HepG2 (cell line): ENCODE measurements around the gene VAV2. TPM values are rescaled to one million over a fixed set of nuclear protein-coding genes. Genes with fewer than 3 reads are reported as not detected.

ENCODE experiments used
- ATAC-seq: fragments of 200-7000 bp; cut with Tn5 transposase; 3 replicates; pipeline ENCODE4 v1.9.1; 2020; ENCODE audit warnings: mild to moderate bottlenecking, moderate library complexity
- BruUV-seq: library from RNA; stranded (reverse); fragments of 400-500 nt; replicated peaks from 2 replicates; lab custom pipeline; 2021; lab: Mats Ljungman, UMichigan
- CTCF ChIA-PET: fragments of 300-600 bp; formaldehyde crosslinking; extraction: SDS; loops from one replicate; lab custom pipeline; 2021; ENCODE audit warnings: low total read pairs, inconsistent platforms, low intra/inter-chr PET ratio; lab: Yijun Ruan, JAX
- POLR2A ChIA-PET: fragments of 350-600 bp; sonication (Branson Sonifier 250); formaldehyde crosslinking; loops from one replicate; lab custom pipeline; 2020; ENCODE audit warnings: antibody characterized with exemption, inconsistent platforms; lab: Yijun Ruan, JAX
- DNase-seq: peaks from one replicate; pipeline ENCODE4 v3.0.0-alpha.2; 2015; ENCODE audit warnings: low spot score
- FAIRE-seq: peaks from 3 replicates; lab custom pipeline; 2011; peaks lifted over from hg19 to GRCh38; lab: Jason Lieb, UNC
- H2AFZ ChIP-seq: one replicate; pipeline ENCODE4 v1.6.1; 2011; ENCODE audit warnings: low read length, inconsistent platforms
- H3K27ac ChIP-seq: fragments of 300-600 bp; 3 replicates; pipeline ENCODE4 v1.8.0; 2011; ENCODE audit warnings: mixed run types, mild to moderate bottlenecking, mixed read lengths, low read length, inconsistent platforms; ENCODE audit not compliant: insufficient read depth; ENCODE audit errors: extremely low read length
- H3K27me3 ChIP-seq, 2 experiments: fragments of 200-600 bp in 1 of 2; 2 replicates in 1 of 2; 3 replicates in 1 of 2; pipeline versions ENCODE4 v1.6.0 to v1.8.0; 2011; ENCODE audit warnings: low read length in 2 of 2, mild to moderate bottlenecking in 2 of 2, moderate library complexity in 2 of 2, inconsistent platforms in 1 of 2; ENCODE audit not compliant: insufficient read depth in 2 of 2, control insufficient read depth in 1 of 2
- H3K36me3 ChIP-seq, 2 experiments: fragments of 200-600 bp in 1 of 2; replicated peaks in 1 of 2; 2 replicates in 1 of 2; 3 replicates in 1 of 2; pipeline versions ENCODE4 v1.5.1 to v1.8.0; 2011; ENCODE audit warnings: low read length in 2 of 2, inconsistent platforms in 1 of 2; ENCODE audit not compliant: insufficient read depth in 2 of 2, control insufficient read depth in 1 of 2
- H3K4me1 ChIP-seq: 2 replicates; pipeline ENCODE4 v1.5.1; 2012; ENCODE audit warnings: low read length, inconsistent platforms; ENCODE audit not compliant: insufficient read depth
- H3K4me2 ChIP-seq: 2 replicates; pipeline ENCODE4 v1.6.0; 2011; ENCODE audit warnings: low read depth, low read length, inconsistent platforms
- H3K4me3 ChIP-seq, 3 experiments: fragments of 200-600 bp in 1 of 3; sonication (generic), shearing (Covaris generic) in 1 of 3; replicated peaks in 1 of 3; 2 replicates each; pipeline ENCODE4 v1.5.1; 2011 to 2016; ENCODE audit warnings: low read length in 3 of 3, inconsistent platforms in 2 of 3, low read depth in 2 of 3, mild to moderate bottlenecking in 2 of 3, control low read depth in 1 of 3, mixed read lengths in 1 of 3; ENCODE audit not compliant: insufficient read depth in 1 of 3
- H3K79me2 ChIP-seq: one replicate; pipeline ENCODE4 v1.6.1; 2011; ENCODE audit warnings: low read length, inconsistent platforms; ENCODE audit not compliant: insufficient read depth
- H3K9ac ChIP-seq: 2 replicates; pipeline ENCODE4 v1.6.0; 2011; ENCODE audit warnings: mild to moderate bottlenecking, low read depth, low read length, inconsistent platforms; ENCODE audit not compliant: insufficient read depth
- H3K9me3 ChIP-seq: 2 replicates; pipeline ENCODE4 v1.5.1; 2012; ENCODE audit warnings: mild to moderate bottlenecking, low read length
- H4K20me1 ChIP-seq: 2 replicates; pipeline ENCODE4 v1.6.0; 2011; ENCODE audit warnings: inconsistent platforms, mild to moderate bottlenecking, low read length, moderate library complexity; ENCODE audit not compliant: insufficient read depth
- CHD4 ChIP-seq: fragments of 200-600 bp; sonication (generic); IDR thresholded peaks from 2 replicates; pipeline ENCODE4 v1.7.0; 2017; ENCODE audit warnings: mild to moderate bottlenecking, low read length, borderline replicate concordance
- CREM ChIP-seq, 2 experiments: sonication (generic) in 1 of 2; formaldehyde crosslinking in 1 of 2; IDR thresholded peaks; 2 replicates each; pipeline versions ENCODE4 v1.4.0 to v1.6.1; 2016 to 2020; ENCODE audit warnings: antibody characterized with exemption in 1 of 2, mild to moderate bottlenecking in 1 of 2, missing genetic modification reagents in 1 of 2
- FOXP4 ChIP-seq: sonication (generic); formaldehyde crosslinking; IDR thresholded peaks from 2 replicates; pipeline ENCODE4 v1.4.0; 2020; ENCODE audit warnings: missing genetic modification reagents
- MXI1 ChIP-seq: IDR thresholded peaks from 3 replicates; pipeline ENCODE4 v1.6.1; 2012; ENCODE audit warnings: low read depth, low read length, inconsistent platforms, borderline replicate concordance
- POLR2A ChIP-seq, 2 experiments: IDR thresholded peaks; 2 replicates each; pipeline ENCODE4 v1.6.1; 2011; ENCODE audit warnings: low read depth in 2 of 2, low read length in 2 of 2, mild to moderate bottlenecking in 1 of 2, moderate library complexity in 1 of 2; ENCODE audit not compliant: insufficient read depth in 1 of 2
- RXRA ChIP-seq: sonication (generic); formaldehyde crosslinking; IDR thresholded peaks from 2 replicates; pipeline ENCODE4 v1.5.1; 2020; ENCODE audit warnings: missing genetic modification reagents
- TFDP2 ChIP-seq: sonication (generic); formaldehyde crosslinking; IDR thresholded peaks from 2 replicates; pipeline ENCODE4 v1.4.0; 2020; ENCODE audit warnings: missing genetic modification reagents
- THAP7 ChIP-seq: sonication (generic); formaldehyde crosslinking; IDR thresholded peaks from 2 replicates; pipeline ENCODE4 v1.8.1; 2023; ENCODE audit warnings: mild to moderate bottlenecking, missing genetic modification reagents
- ZKSCAN1 ChIP-seq: fragments of 150-350 bp; IDR thresholded peaks from 2 replicates; pipeline ENCODE4 v1.6.1; 2014; ENCODE audit warnings: low read length
- ZNF124 ChIP-seq: sonication (generic); formaldehyde crosslinking; IDR thresholded peaks from 2 replicates; pipeline ENCODE4 v1.4.0; 2020; ENCODE audit warnings: missing genetic modification reagents
- ZSCAN9 ChIP-seq: IDR thresholded peaks from 2 replicates; pipeline ENCODE4 v1.6.1; 2016; ENCODE audit warnings: borderline replicate concordance
- whole genome bisulfite sequencing: methylation state at CpG from one replicate; pipeline ENCODE4 v1.1.6; 2017; ENCODE audit warnings: low lambda C conversion rate; 5-methylcytosine and 5-hydroxymethylcytosine counted together
- in situ Hi-C: cut with HindIII; loops from 2 replicates; pipeline ENCODE4 v1.10.0; 2017; ENCODE audit warnings: low pct_unique_long_range_greater_than_20kb; ENCODE audit not compliant: extremely low pct_ligation_motif_present
- intact Hi-C: fragments of 100-400 bp; cut with micrococcal nuclease; formaldehyde crosslinking; loops from one replicate; pipeline ENCODE4 v1.10.0; 2022; ENCODE audit not compliant: unreplicated experiment
- polyA plus RNA-seq, 8 experiments: library from polyadenylated mRNA; depleted of rRNA in 3 of 8; stranded (reverse) in 7 of 8; unstranded in 1 of 8; fragments of >200 nt; fragmentation: Illumina TruSeq in 4 of 8; extraction: Trizol in 4 of 8; gene quantifications; 2 replicates each; pipeline versions ENCODE4 v1.2.1 to v1.2.3, GENCODE V29; 2011 to 2016; ENCODE audit warnings: low read depth in 4 of 8, missing spikeins in 1 of 8, mixed read lengths in 1 of 8; ENCODE audit not compliant: insufficient read depth in 1 of 8
- total RNA-seq, 5 experiments: library from RNA; depleted of rRNA; stranded (reverse); fragments of >200 nt; fragmentation: Illumina TruSeq; extraction: Trizol; gene quantifications; 2 replicates each; pipeline ENCODE4 v1.2.3, GENCODE V29; 2016; ENCODE audit warnings: low read depth in 1 of 5
- TF ChIP-seq, protein P1 (sequence below), 2 experiments: sonication (generic) in 1 of 2; formaldehyde crosslinking in 1 of 2; IDR thresholded peaks; 2 replicates each; pipeline versions ENCODE4 v1.5.1 to v1.6.1; 2011 to 2020; ENCODE audit warnings: borderline replicate concordance in 1 of 2, low read depth in 1 of 2, low read length in 1 of 2, mild to moderate bottlenecking in 1 of 2, missing genetic modification reagents in 1 of 2, moderate library complexity in 1 of 2
- TF ChIP-seq, protein P2 (sequence below), 2 experiments: sonication (generic) in 1 of 2; formaldehyde crosslinking in 1 of 2; IDR thresholded peaks; 2 replicates each; pipeline versions ENCODE4 v1.4.0 to v1.6.1; 2018 to 2020; ENCODE audit warnings: missing genetic modification reagents in 2 of 2, borderline replicate concordance in 1 of 2, low read depth in 1 of 2, mild to moderate bottlenecking in 1 of 2, missing biosample characterization in 1 of 2

VAV2 gene
- total and polyA plus RNA-seq, 2 of the 13 experiments (the other 11 are each of a cell fraction or from before 2014, with no cell fraction given) = 22.5 to 22.9 TPM

DNA sequence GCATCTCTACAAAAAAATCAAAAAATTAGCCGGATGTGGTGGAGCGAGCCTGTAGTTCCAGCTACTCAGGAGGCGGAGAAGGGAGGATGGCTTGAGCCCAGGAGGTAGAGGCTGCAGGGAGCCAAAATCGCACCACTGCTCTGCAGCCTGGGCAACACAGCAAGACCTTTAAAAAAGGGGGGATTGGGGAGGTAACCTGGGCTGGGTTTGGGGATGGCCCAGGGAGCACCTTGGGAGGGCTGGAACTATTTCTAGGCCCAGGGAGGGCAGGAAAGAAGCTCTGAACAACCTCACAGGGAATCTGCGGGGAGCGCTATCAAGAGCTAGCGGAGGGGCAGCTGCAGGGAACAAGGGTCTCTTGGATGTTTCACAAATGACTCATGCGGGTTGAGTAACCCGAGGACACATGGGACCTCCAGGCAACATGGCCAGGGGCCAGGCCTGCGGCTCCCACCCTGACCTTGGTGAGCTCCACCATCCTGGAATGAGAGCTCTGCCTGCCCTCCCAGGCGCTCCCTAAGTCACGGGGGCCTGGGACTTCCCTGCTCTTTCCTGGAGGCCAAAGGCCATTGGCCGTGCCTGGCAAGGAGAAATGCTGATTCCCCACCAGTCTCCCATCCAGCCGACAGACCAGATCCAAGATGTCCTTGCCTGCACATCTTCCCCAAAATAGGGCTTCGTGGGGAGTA lies 277.4 kb downstream of the VAV2 start:
- Histone ChIP-seq H3K9me3 (no peaks in the 10 kb centered on the region), H3K36me3 (0 out of 5 replicates have a peak, but pooled peaks cover 0 to 1% of the 10 kb centered on the region in 2 experiments), H3K4me3 (peak overlapping the region; percentile 12 to 72 (median 53); a peak in 5 of 6 replicates), H3K4me2 (peak overlapping the region; percentile 88), H3K9ac (peak overlapping the region; percentile 71), H3K79me2 (no peaks in the 10 kb centered on the region), H3K27me3 (no peaks in the 10 kb centered on the region), H4K20me1 (no peaks in the 10 kb centered on the region), H3K4me1 (peaks cover 63% of the 10 kb centered on the region), H2AFZ (no peak overlapping the region), H3K27ac (peak overlapping the region; percentile 90)
- POLR2A ChIA-PET = interaction anchor here (0.6 to 6.2 kb wide), 20 partner anchors 8 to 367 kb away, joined by 3 to 156 read pairs (median 4); partner anchors contain the start of genes ADAMTSL2, CACFD1, MED22 and RPL7A
- ATAC-seq = peak; percentile 73
- 14% methylated on average over 7 of the region's 15 CpGs for WGBS
- in situ Hi-C loops (no loop called here), intact Hi-C loops (loop anchor here (2.0 kb wide), 2 partner anchors 56 to 180 kb away; partner anchors contain the start of gene ADAMTSL2)
- peak; percentile 98 for FAIRE-seq
- peak; percentile 96 for DNase-seq
- CTCF ChIA-PET = interaction anchor here (0.6 to 1.6 kb wide), 2 partner anchors 29 to 182 kb away, joined by 3 to 6 read pairs; no protein-coding TSS in a partner anchor
- no TSS peak for BruUV-seq
- TF ChIP-seq ZNF124 (peak; percentile 67; the same call in 1 of the 2 replicates), TFDP2 (CRISPR knock-in tag) (peak; percentile 42; the same call in 1 of the 2 replicates), POLR2A (IDR thresholded peaks at IDR 0.05; ENCODE audit: insufficient read depth in 1 of 2, low read depth in 2 of 2, low read length in 2 of 2) (peak in 1 of 2 experiments; percentile 66; a peak in 1 of 4 replicates), ZKSCAN1 (no peak), MXI1 (peak; percentile 69; the same call in 1 of the 3 replicates), THAP7 (CRISPR knock-in tag) (no peak; the same call in 1 of the 2 replicates), CREM (IDR thresholded peaks at IDR 0.05) (peak; percentile 58; the same call in 1 of the 2 replicates), CREM (CRISPR knock-in tag; IDR thresholded peaks at IDR 0.05) (no peak), CHD4 (0 out of 2 replicates have a peak, but pooled peaks have one; percentile 8), FOXP4 (CRISPR knock-in tag) (peak; percentile 75), ZSCAN9 (CRISPR knock-in tag) (peak; percentile 60; the same call in 1 of the 2 replicates), RXRA (CRISPR knock-in tag) (peak; percentile 92)
- TF ChIP-seq, protein P1, sequence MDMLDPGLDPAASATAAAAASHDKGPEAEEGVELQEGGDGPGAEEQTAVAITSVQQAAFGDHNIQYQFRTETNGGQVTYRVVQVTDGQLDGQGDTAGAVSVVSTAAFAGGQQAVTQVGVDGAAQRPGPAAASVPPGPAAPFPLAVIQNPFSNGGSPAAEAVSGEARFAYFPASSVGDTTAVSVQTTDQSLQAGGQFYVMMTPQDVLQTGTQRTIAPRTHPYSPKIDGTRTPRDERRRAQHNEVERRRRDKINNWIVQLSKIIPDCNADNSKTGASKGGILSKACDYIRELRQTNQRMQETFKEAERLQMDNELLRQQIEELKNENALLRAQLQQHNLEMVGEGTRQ (IDR thresholded peaks at IDR 0.05; ENCODE audit: low read depth, low read length) = no peak
- TF ChIP-seq, protein P1 (CRISPR knock-in tag; IDR thresholded peaks at IDR 0.05; ENCODE audit: borderline replicate concordance) = 0 out of 2 replicates have a peak, but pooled peaks have one; percentile 30
- TF ChIP-seq, protein P2, sequence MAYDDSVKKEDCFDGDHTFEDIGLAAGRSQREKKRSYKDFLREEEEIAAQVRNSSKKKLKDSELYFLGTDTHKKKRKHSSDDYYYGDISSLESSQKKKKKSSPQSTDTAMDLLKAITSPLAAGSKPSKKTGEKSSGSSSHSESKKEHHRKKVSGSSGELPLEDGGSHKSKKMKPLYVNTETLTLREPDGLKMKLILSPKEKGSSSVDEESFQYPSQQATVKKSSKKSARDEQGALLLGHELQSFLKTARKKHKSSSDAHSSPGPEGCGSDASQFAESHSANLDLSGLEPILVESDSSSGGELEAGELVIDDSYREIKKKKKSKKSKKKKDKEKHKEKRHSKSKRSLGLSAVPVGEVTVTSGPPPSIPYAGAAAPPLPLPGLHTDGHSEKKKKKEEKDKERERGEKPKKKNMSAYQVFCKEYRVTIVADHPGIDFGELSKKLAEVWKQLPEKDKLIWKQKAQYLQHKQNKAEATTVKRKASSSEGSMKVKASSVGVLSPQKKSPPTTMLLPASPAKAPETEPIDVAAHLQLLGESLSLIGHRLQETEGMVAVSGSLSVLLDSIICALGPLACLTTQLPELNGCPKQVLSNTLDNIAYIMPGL (CRISPR knock-in tag; IDR thresholded peaks at IDR 0.05; ENCODE audit: borderline replicate concordance in 1 of 2, low read depth in 1 of 2) = peak in 1 of 2 experiments; percentile 25; a peak in 1 of 4 replicates
